GM12801 (cell line): Measurements from ENCODE around the gene CALN1.

Experiments used
- CTCF ChIP-seq: IDR thresholded peaks from one replicate; pipeline ENCODE4 v1.5.1; 2011; ENCODE audit warnings: control low read depth; ENCODE audit not compliant: insufficient read length; ENCODE audit errors: extremely low read depth

CALN1 gene

GRCh38 chr7:72097226-72097625, 314.9 kb downstream of the CALN1 start:
- TF ChIP-seq CTCF = no peak

- TF ChIP-seq CTCF = no peak
Measured at GRCh38 chr7:72092769-72093168, 319.4 kb downstream of the CALN1 start.

DNA sequence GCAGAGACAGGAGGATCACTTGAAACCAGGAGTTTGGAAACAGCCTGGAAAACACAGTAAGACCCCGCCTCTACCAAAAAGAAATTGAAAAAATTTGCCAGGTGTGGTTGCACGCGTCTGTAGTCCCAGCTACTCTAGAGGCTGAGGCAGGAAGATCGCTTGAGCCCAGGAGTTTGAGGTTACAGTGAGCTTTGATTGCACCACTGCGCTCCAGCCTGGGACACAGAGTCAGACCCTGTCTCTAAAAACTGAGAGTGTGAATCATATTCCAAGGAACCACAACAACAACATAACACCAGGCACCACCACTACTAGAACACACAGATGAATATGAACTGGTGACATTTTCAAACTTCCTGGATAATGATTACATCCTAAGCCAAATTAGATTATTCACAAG, 324.2 kb downstream of the CALN1 start:
- no peak for TF ChIP-seq CTCF

DNA sequence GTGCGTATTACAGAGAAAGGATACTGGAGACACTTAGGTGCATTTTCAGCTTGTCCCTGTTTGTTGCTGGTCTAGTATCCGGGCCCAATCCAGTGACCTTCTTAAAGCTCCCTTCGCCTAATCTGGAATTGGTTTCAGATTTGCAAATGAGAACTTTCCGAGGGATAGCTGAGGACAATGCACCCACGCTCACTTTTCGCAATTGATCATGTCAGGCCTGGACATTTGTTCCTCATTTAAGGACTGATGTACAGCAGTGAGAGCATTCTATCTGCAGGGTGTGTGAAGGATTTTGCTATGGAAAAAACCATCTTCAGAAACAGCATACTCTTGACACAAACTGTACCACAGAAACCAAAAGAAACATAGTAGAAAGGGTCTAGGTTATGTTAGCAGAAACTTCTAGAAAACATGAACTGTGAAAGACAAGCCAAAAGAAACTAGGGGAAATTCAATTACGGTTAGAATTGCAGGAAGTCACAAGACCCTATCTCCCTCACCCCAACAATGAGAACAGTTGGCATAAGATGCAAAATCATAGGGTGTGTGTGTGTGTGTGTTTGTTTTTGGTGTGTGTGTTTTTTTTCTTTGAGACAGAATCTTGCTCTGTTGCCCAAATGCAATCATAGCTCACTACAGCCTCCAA, 331.1 kb downstream of the CALN1 start:
- no peak for TF ChIP-seq CTCF

- TF ChIP-seq CTCF = no peak
Measured at GRCh38 chr7:72080341-72080766, 331.8 kb downstream of the CALN1 start.

GRCh38 chr7:72078856-72079255, 333.3 kb downstream of the CALN1 start:
- no peak for TF ChIP-seq CTCF

GRCh38 chr7:72078301-72078700, 333.8 kb downstream of the CALN1 start:
- TF ChIP-seq CTCF = no peak
